ENCODE measurements around the gene ENTREP1.

Gene ENTREP1

GRCh38 chr9:69428017-69428785 is 103.2 kb downstream of the ENTREP1 start:
- TF ChIP-seq CTCF (conservative IDR thresholded peaks at IDR 0.05), result no peak
- no peak overlapping the region for H3K27ac ChIP-seq

GRCh38 chr9:69429281-69429680 is 104.3 kb downstream of the ENTREP1 start:
- H3K27ac ChIP-seq, result no peak overlapping the region
- no peak for TF ChIP-seq CTCF (conservative IDR thresholded peaks at IDR 0.05)

GRCh38 chr9:69430206-69430605 is 105.2 kb downstream of the ENTREP1 start:
- no peak for TF ChIP-seq CTCF (conservative IDR thresholded peaks at IDR 0.05)
- no peak overlapping the region for H3K27ac ChIP-seq

GRCh38 chr9:69431203-69431602 is 106.2 kb downstream of the ENTREP1 start:
- H3K27ac ChIP-seq, result no peak overlapping the region
- no peak for TF ChIP-seq CTCF (conservative IDR thresholded peaks at IDR 0.05)

GRCh38 chr9:69431777-69432176 is 106.8 kb downstream of the ENTREP1 start:
- TF ChIP-seq CTCF (conservative IDR thresholded peaks at IDR 0.05), result no peak
- H3K27ac ChIP-seq, result no peak overlapping the region

GRCh38 chr9:69432623-69433022 is 107.6 kb downstream of the ENTREP1 start:
- no peak overlapping the region for H3K27ac ChIP-seq
- no peak for TF ChIP-seq CTCF (conservative IDR thresholded peaks at IDR 0.05)

- no peak for TF ChIP-seq CTCF (conservative IDR thresholded peaks at IDR 0.05)
- H3K27ac ChIP-seq, result no peak overlapping the region
Observed at GRCh38 chr9:69433392-69433791, 108.4 kb downstream of the ENTREP1 start.
